ENCODE results near the gene AOPEP.

The AOPEP gene, protein sequence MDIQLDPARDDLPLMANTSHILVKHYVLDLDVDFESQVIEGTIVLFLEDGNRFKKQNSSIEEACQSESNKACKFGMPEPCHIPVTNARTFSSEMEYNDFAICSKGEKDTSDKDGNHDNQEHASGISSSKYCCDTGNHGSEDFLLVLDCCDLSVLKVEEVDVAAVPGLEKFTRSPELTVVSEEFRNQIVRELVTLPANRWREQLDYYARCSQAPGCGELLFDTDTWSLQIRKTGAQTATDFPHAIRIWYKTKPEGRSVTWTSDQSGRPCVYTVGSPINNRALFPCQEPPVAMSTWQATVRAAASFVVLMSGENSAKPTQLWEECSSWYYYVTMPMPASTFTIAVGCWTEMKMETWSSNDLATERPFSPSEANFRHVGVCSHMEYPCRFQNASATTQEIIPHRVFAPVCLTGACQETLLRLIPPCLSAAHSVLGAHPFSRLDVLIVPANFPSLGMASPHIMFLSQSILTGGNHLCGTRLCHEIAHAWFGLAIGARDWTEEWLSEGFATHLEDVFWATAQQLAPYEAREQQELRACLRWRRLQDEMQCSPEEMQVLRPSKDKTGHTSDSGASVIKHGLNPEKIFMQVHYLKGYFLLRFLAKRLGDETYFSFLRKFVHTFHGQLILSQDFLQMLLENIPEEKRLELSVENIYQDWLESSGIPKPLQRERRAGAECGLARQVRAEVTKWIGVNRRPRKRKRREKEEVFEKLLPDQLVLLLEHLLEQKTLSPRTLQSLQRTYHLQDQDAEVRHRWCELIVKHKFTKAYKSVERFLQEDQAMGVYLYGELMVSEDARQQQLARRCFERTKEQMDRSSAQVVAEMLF

DNA sequence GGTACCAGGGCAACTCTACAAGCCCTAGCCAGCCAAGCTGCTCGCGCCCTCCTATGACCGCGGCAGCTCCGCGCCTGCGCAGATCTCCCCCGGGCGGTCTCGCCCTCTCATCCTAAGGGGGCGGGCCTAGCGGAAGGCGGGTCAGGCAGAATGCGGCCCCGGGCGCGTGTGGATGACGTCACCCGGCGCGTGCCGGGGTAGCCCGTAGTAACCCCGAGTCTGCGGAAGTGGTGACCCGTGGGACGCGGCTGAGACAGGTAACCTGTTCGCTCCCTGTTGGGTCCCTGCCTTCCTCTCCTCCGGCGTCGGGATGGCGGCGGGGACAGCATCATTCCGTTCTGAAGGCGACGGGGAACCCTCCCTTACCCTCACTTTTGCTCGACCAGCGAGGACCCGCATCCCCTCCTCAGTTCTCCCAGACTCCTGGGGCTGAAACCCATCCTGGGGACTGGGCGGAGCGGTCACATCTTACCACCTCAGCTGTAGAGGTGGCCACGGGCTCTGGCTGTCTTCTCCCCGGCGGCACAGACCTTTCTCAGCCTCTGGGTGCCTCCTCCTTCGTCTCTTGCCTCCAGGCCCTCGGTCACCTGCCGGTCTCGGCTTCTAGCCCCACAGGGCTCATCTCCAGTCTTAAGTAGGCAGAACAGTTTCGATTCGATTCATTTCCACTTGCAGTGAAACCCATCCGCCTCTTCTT lies at the start of gene AOPEP:
AOPEP (plus strand) TSS at position 205 of the 697 bp plus-strand sequence. CDS start 33,085 bp downstream, outside the sequence.
- Histone ChIP-seq H3K27me3 (ENCODE audit: control insufficient read depth, insufficient read depth, low read length) (no peaks in the 10 kb centered on the region), H3K36me3 (ENCODE audit: control insufficient read depth, insufficient read depth, low read length) (no peaks in the 10 kb centered on the region), H3K4me1 (ENCODE audit: control insufficient read depth, insufficient read depth, low read length) (peaks cover 6% of the 10 kb centered on the region), H3K27ac (ENCODE audit: low read depth, low read length) (peak within 1 kb of the TSS; percentile 82), H3K9ac (ENCODE audit: low read length) (peak within 1 kb of the TSS; percentile 97), H3K4me3 (ENCODE audit: low read length) (peak within 1 kb of the TSS; percentile 100)

DNA sequence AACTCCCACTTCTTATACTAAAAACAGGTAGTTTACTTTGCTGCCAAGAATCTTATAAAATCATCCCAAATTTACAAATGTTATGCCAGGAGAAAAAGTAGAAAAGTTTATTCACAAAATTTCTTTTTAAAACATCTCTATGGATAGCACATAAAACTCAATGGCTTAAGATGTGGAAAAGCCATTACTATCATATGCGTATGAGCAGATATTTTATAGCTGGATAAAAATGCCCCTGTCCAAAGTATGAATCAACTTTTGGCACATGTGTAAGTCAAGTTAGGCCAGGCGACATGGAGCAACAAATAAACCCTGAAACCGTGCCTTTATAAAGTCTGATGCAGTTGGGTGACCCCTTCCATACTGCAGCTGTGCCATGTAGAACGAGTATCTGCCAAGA lies 48.6 kb upstream of the AOPEP start:
- Histone ChIP-seq H3K4me1 (ENCODE audit: control insufficient read depth, insufficient read depth, low read length) (peaks cover 2% of the 10 kb centered on the region), H3K27ac (ENCODE audit: low read depth, low read length) (no peak overlapping the region), H3K4me3 (ENCODE audit: low read length) (no peak overlapping the region), H3K9ac (ENCODE audit: low read length) (no peak overlapping the region), H3K27me3 (ENCODE audit: control insufficient read depth, insufficient read depth, low read length) (no peaks in the 10 kb centered on the region), H3K36me3 (ENCODE audit: control insufficient read depth, insufficient read depth, low read length) (no peaks in the 10 kb centered on the region)

DNA sequence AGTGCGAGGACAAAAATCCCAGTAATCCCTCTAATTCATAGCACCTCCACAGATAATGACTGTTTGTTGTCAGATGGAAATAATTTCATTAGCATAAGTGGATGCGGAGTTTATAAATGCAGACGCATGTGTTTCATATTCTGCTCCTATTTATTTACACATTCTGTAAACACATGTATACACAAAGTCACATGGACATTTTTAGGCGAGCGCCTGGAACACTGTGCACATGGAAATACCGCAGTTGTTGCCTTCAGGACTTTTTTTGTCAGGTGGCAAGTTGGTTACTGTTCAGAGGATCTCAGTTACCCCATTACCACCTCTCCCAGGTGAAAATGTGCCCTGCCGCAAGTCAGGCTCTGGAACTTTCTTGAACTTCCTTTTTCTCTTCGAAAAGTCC lies 46.9 kb upstream of the AOPEP start:
- Histone ChIP-seq H3K4me1 (ENCODE audit: control insufficient read depth, insufficient read depth, low read length) (peaks cover 2% of the 10 kb centered on the region), H3K36me3 (ENCODE audit: control insufficient read depth, insufficient read depth, low read length) (no peaks in the 10 kb centered on the region), H3K4me3 (ENCODE audit: low read length) (no peak overlapping the region), H3K27ac (ENCODE audit: low read depth, low read length) (no peak overlapping the region), H3K27me3 (ENCODE audit: control insufficient read depth, insufficient read depth, low read length) (no peaks in the 10 kb centered on the region), H3K9ac (ENCODE audit: low read length) (no peak overlapping the region)

DNA sequence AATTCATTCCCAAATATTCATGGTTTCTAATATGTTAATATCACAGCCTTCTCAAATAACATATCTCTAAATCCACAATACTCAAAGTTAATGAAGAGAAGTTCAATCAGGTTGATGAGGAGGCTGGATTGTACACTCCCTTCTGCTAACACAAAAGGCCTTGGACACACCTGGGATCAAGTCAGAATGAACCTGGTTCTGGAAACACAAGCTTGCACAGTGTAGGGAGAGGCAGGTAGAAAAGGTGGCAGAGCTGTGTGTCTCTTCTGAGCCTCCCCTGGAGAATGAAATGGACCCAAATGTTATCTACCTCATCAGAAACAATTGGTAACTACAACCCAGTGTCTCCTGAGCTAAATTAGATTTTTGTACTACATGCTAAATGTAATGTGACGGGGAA lies 46.5 kb upstream of the AOPEP start:
- Histone ChIP-seq H3K4me3 (ENCODE audit: low read length) (no peak overlapping the region), H3K36me3 (ENCODE audit: control insufficient read depth, insufficient read depth, low read length) (no peaks in the 10 kb centered on the region), H3K27me3 (ENCODE audit: control insufficient read depth, insufficient read depth, low read length) (no peaks in the 10 kb centered on the region), H3K4me1 (ENCODE audit: control insufficient read depth, insufficient read depth, low read length) (peaks cover 2% of the 10 kb centered on the region), H3K27ac (ENCODE audit: low read depth, low read length) (no peak overlapping the region), H3K9ac (ENCODE audit: low read length) (no peak overlapping the region)

DNA sequence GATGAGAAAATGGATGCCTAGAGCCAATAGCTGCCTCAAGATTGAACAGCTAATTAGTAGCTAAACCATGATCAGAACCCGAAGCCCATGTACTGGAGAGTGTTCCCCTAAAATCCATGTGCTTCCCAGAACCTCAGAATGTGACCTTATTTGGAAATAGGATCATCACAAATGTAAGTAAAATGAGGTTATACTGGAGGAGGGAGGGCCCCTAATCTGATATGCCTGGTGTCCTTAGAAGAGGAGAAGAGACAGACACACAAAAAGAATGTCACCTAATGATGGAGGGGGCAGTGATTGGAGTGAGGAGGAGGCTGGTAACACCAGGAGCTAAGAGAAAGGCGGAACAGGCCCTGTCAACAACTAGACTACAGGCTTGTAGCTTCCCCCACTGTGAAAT lies 45.9 kb upstream of the AOPEP start:
- Histone ChIP-seq H3K4me3 (ENCODE audit: low read length) (no peak overlapping the region), H3K27ac (ENCODE audit: low read depth, low read length) (no peak overlapping the region), H3K4me1 (ENCODE audit: control insufficient read depth, insufficient read depth, low read length) (peaks cover 2% of the 10 kb centered on the region), H3K27me3 (ENCODE audit: control insufficient read depth, insufficient read depth, low read length) (no peaks in the 10 kb centered on the region), H3K36me3 (ENCODE audit: control insufficient read depth, insufficient read depth, low read length) (no peaks in the 10 kb centered on the region), H3K9ac (ENCODE audit: low read length) (no peak overlapping the region)

DNA sequence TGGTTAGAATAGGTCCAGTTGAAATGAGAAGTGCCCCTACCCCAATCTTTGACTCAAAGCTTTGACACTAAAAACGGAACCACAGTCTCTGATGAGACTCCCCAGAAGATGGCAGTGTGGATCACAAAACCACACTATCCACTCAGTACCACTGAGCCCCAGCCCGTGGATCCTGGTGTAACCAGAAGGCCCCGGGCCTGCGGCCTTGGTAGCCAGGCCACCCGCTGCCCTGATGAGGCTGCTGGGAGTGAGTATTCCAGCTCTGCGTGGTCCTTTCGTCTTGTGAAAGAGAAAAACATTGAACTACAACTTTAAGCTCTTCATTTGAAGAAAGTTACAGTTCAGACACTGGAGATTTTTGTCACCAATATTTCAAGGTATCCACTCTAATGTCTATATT lies 45.0 kb upstream of the AOPEP start:
- Histone ChIP-seq H3K4me3 (ENCODE audit: low read length) (no peak overlapping the region), H3K4me1 (ENCODE audit: control insufficient read depth, insufficient read depth, low read length) (peaks cover 2% of the 10 kb centered on the region), H3K9ac (ENCODE audit: low read length) (no peak overlapping the region), H3K36me3 (ENCODE audit: control insufficient read depth, insufficient read depth, low read length) (no peaks in the 10 kb centered on the region), H3K27me3 (ENCODE audit: control insufficient read depth, insufficient read depth, low read length) (no peaks in the 10 kb centered on the region), H3K27ac (ENCODE audit: low read depth, low read length) (no peak overlapping the region)

DNA sequence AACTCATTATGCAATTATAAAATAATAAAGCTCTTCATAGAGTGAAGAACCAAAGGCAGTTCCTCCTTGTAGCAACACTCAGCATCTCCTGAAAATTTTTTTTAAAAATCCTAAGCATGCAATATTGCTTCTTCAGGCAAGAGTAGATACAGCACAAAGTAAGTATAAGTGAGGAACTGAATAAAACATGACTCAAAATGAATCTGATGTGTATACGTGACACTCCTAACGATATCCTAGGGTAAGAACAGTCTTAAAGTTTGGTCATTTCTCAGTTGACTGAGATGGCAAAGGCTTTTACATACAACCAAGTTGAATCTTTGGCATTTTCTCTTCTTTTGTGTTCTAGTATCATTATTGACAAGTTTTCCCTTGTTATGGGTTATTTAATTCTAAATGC lies 41.1 kb upstream of the AOPEP start:
- Histone ChIP-seq H3K27me3 (ENCODE audit: control insufficient read depth, insufficient read depth, low read length) (no peaks in the 10 kb centered on the region), H3K36me3 (ENCODE audit: control insufficient read depth, insufficient read depth, low read length) (no peaks in the 10 kb centered on the region), H3K9ac (ENCODE audit: low read length) (no peak overlapping the region), H3K4me3 (ENCODE audit: low read length) (no peak overlapping the region), H3K4me1 (ENCODE audit: control insufficient read depth, insufficient read depth, low read length) (peaks cover 2% of the 10 kb centered on the region), H3K27ac (ENCODE audit: low read depth, low read length) (no peak overlapping the region)

DNA sequence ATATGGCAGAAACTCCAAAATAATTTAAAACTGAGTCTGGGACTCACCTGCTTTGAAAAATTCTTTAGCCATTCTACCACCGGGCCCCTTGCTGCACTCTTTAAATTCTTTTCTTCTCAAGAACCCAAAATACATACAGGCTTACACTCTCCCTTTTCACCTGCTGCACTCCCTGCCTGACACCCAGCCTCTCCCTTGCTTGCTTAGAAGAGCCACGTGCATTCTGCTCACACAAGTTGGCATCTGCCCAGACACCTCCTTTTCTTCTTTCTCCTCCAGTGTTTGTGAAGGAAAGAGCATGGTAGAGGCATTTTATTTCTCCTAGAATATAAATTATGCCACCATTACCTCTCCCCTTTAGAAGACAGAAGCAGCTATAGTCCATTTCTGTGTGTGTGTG lies 39.0 kb upstream of the AOPEP start:
- H3K27me3 ChIP-seq (ENCODE audit: control insufficient read depth, insufficient read depth, low read length): no peaks in the 10 kb centered on the region

DNA sequence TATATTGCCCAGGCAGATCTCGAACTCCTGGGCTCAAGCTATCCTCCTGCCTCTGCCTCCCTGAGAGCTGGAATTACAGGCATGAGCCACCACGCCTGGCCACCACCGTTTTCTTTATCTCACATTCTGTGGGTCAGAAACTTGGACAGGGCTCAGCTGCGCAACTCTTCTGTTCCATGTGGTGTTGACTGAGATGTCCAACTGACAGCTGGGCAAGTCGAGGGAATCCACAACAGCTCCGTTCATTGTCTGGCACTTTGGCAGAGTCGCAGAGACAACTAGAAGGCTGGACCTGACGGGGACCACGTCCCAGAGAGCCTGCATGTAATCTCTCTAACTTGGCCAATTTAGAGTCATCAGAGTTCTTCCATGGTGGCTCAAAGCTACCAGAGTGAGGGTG lies 36.2 kb upstream of the AOPEP start:
- Histone ChIP-seq H3K27me3 (ENCODE audit: control insufficient read depth, insufficient read depth, low read length) (no peaks in the 10 kb centered on the region), H3K27ac (ENCODE audit: low read depth, low read length) (no peak overlapping the region), H3K4me1 (ENCODE audit: control insufficient read depth, insufficient read depth, low read length) (no peaks in the 10 kb centered on the region), H3K9ac (ENCODE audit: low read length) (no peak overlapping the region), H3K4me3 (ENCODE audit: low read length) (no peak overlapping the region), H3K36me3 (ENCODE audit: control insufficient read depth, insufficient read depth, low read length) (no peaks in the 10 kb centered on the region)

More for the DNA sequence above, 39.0 kb upstream of the AOPEP start:
- Histone ChIP-seq H3K4me1 (ENCODE audit: control insufficient read depth, insufficient read depth, low read length) (no peaks in the 10 kb centered on the region), H3K27ac (ENCODE audit: low read depth, low read length) (no peak overlapping the region), H3K36me3 (ENCODE audit: control insufficient read depth, insufficient read depth, low read length) (no peaks in the 10 kb centered on the region), H3K4me3 (ENCODE audit: low read length) (no peak overlapping the region), H3K9ac (ENCODE audit: low read length) (no peak overlapping the region)

DNA sequence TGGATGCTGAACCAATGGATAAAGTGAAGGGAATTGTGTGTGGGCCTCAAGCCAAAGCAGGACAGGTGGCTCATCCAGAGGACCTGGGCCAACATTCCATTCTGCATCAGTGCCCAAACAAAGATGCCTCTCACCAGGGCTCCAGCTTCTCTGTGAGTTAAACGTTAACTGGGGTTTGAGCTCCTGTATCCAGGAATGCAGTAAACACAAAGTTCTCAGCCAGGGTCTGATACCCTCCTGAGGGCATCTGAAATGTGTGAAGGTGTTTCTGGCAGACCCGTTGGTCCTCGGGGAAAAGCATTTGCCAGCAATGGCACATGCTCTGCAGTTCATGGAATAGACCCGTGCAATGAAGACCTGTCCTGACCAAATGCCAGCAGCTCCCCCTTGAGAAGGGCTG lies 33.9 kb upstream of the AOPEP start:
- Histone ChIP-seq H3K36me3 (ENCODE audit: control insufficient read depth, insufficient read depth, low read length) (no peaks in the 10 kb centered on the region), H3K9ac (ENCODE audit: low read length) (no peak overlapping the region), H3K27me3 (ENCODE audit: control insufficient read depth, insufficient read depth, low read length) (no peaks in the 10 kb centered on the region), H3K4me1 (ENCODE audit: control insufficient read depth, insufficient read depth, low read length) (no peaks in the 10 kb centered on the region), H3K4me3 (ENCODE audit: low read length) (no peak overlapping the region), H3K27ac (ENCODE audit: low read depth, low read length) (no peak overlapping the region)

DNA sequence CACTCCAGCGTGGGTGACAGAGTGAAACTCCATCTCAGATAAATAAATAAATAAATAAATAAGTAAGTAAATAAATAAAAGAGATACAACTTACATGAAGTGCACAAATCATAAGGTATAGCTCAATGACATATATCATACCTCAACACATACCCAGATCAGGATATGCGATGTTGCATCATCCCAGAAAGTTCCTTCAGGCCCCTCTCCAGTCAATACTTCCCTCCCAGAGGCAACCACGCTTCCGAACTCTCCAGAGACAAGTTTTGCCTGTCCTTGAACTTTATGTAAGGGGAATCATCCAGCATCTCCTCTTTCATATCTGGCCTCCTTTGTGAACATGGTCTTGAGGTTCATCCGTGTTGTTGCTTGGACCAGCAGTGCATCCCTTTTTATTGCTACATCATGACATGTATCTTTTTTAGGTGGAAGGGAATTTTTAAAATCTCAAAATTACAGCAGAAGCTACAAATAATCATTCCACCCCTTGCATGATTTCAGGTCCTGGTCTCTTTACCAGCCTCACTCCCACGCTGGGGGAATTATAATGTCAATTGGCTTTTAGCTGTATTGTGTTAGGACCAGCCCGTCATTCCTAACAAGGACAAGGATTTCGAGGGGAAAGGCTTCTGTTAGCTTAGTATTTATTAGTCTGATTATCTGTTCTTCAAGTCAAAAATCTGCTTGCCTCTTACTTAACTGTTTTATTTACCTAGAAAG lies 32.9 kb upstream of the AOPEP start:
- no peak overlapping the region for H3K27ac ChIP-seq (ENCODE audit: low read depth, low read length)

DNA sequence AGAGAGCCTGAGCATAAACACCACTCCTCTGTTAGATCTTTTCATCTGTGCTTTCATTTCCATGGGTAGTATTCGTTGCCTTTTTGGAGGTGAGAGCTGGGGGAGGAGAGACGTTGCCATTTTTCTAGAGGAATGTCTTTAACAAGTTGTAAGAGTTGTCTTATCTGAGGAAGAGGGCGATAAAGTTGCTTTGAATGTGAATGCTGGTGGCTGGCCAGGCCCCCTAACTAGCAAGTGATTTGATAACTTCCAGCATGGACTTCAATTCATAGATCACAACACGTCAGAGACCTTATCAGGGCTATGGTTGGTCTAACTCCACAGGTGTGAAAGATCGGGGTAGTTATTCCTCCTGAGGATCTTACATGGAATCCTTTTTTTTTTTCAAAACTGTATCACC lies 30.0 kb upstream of the AOPEP start:
- no peaks in the 10 kb centered on the region for H3K4me1 ChIP-seq (ENCODE audit: control insufficient read depth, insufficient read depth, low read length)
- no peak overlapping the region for H3K4me3 ChIP-seq (ENCODE audit: low read length)
- H3K36me3 ChIP-seq (ENCODE audit: control insufficient read depth, insufficient read depth, low read length): no peaks in the 10 kb centered on the region
- H3K27ac ChIP-seq (ENCODE audit: low read depth, low read length): no peak overlapping the region
- no peaks in the 10 kb centered on the region for H3K27me3 ChIP-seq (ENCODE audit: control insufficient read depth, insufficient read depth, low read length)
- H3K9ac ChIP-seq (ENCODE audit: low read length): no peak overlapping the region

More for the DNA sequence above, 32.9 kb upstream of the AOPEP start:
- H3K36me3 ChIP-seq (ENCODE audit: control insufficient read depth, insufficient read depth, low read length): no peaks in the 10 kb centered on the region
- H3K9ac ChIP-seq (ENCODE audit: low read length): no peak overlapping the region
- H3K4me1 ChIP-seq (ENCODE audit: control insufficient read depth, insufficient read depth, low read length): no peaks in the 10 kb centered on the region
- no peak overlapping the region for H3K4me3 ChIP-seq (ENCODE audit: low read length)
- no peaks in the 10 kb centered on the region for H3K27me3 ChIP-seq (ENCODE audit: control insufficient read depth, insufficient read depth, low read length)

All from rectal smooth muscle tissue (tissue), 1 donor.